ENCODE results near the gene GRB2.
"Not testable (repeated sequence)": the region's sequence is repeated elsewhere in the genome, so short reads cannot be mapped to it uniquely, and the experiment has no call there.

GRB2 gene

GRCh38 chr17:75348386-75349012, 57.0 kb downstream of the GRB2 start:
- no peak for DNase-seq

- DNase-seq, result peak; percentile 25
Measured at GRCh38 chr17:75346906-75347305, 58.6 kb downstream of the GRB2 start.

GRCh38 chr17:75346368-75346767, 59.1 kb downstream of the GRB2 start:
- not testable (repeated sequence) for DNase-seq

GRCh38 chr17:75345514-75346167, 59.8 kb downstream of the GRB2 start:
- DNase-seq, result no peak

- DNase-seq, result no peak
Measured at GRCh38 chr17:75344666-75345065, 60.8 kb downstream of the GRB2 start.

- no peak for DNase-seq
Measured at GRCh38 chr17:75342996-75343395, 62.5 kb downstream of the GRB2 start.

- DNase-seq, result no peak
Measured at GRCh38 chr17:75341784-75342486, 63.5 kb downstream of the GRB2 start.

GRCh38 chr17:75340631-75341030, 64.8 kb downstream of the GRB2 start:
- DNase-seq, result no peak

GRCh38 chr17:75339971-75340370, 65.5 kb downstream of the GRB2 start:
- no peak for DNase-seq

GRCh38 chr17:75338335-75338734, 67.1 kb downstream of the GRB2 start:
- DNase-seq, result peak; percentile 55

GRCh38 chr17:75335315-75335714, 70.2 kb downstream of the GRB2 start:
- no peak for DNase-seq

- DNase-seq, result no peak
Measured at GRCh38 chr17:75334723-75335122, 70.8 kb downstream of the GRB2 start.

- no peak for DNase-seq
Measured at GRCh38 chr17:75331671-75332070, 73.8 kb downstream of the GRB2 start.

GRCh38 chr17:75327757-75328156, 77.7 kb downstream of the GRB2 start:
- no peak for DNase-seq

- DNase-seq, result peak; percentile 92
Measured at GRCh38 chr17:75326226-75326848, 79.1 kb downstream of the GRB2 start.

- DNase-seq, result no peak
Measured at GRCh38 chr17:75325827-75326225, 79.7 kb downstream of the GRB2 start.

- no peak for DNase-seq
Measured at GRCh38 chr17:75325348-75325747, 80.1 kb downstream of the GRB2 start.

GRCh38 chr17:75321506-75321905, 84.0 kb downstream of the GRB2 start:
- no peak for DNase-seq

- DNase-seq, result peak; percentile 72
Measured at GRCh38 chr17:75319904-75320691, 85.4 kb downstream of the GRB2 start.

GRCh38 chr17:75318615-75319222, 86.8 kb downstream of the GRB2 start:
- no peak for DNase-seq

- DNase-seq, result no peak
Measured at GRCh38 chr17:75318211-75318610, 87.3 kb downstream of the GRB2 start.

GRCh38 chr17:75317671-75318070, 87.8 kb downstream of the GRB2 start:
- no peak for DNase-seq
